ENCODE results near the gene GARIN3. TPM values are rescaled to one million over a fixed set of nuclear protein-coding genes. Genes with fewer than 3 reads are reported as not detected.
"Not testable (repeated sequence)": the region's sequence is repeated elsewhere in the genome, so short reads cannot be mapped to it uniquely, and the experiment has no call there.

Gene GARIN3
- total and polyA plus RNA-seq, 2 donors (not counting 3 experiments of a cell fraction or from before 2014, with no cell fraction given) = not detected

DNA sequence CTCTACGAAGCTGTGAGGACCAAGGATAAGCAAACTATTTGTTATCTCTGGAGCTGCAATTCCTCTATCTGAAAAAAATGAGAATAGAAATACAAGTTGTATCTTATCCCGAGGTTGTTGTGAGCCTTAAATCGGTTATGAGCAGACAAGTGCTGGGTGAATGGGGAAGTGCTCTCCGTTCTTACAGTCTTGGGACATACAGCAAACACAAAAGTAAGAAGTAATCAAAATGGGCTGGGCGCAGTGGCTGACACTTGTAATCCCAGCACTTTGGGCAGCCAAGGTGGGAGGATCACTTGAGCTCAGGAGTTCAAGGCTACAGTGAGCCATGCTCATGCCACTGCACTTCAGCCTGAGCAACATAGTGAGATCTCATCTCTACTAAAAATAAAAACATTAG is 46.2 kb upstream of the GARIN3 start:
- TF ChIP-seq JUN (IDR thresholded peaks at IDR 0.05; ENCODE audit: borderline replicate concordance, insufficient read depth, insufficient read length, low read depth) (no peak), MAX (IDR thresholded peaks at IDR 0.05; ENCODE audit: insufficient read depth, insufficient read length) (no peak), FOS (IDR thresholded peaks at IDR 0.05; ENCODE audit: borderline replicate concordance, insufficient read depth, low read length) (no peak)
- Histone ChIP-seq H3K4me3 (replicated peaks in 1 of 3; ENCODE audit: insufficient read depth in 1 of 3, low read depth in 1 of 3, low read length in 3 of 3) (no peak overlapping the region), H3K36me3 (ENCODE audit: control insufficient read depth in 2 of 2, extremely low read depth in 1 of 2, insufficient read depth in 2 of 2, low read length in 2 of 2) (no peaks in the 10 kb centered on the region), H3K9me1 (replicated peaks; ENCODE audit: control insufficient read depth, extremely low read depth, insufficient read depth, low read length) (no peaks in the 10 kb centered on the region), H3K9ac (replicated peaks; ENCODE audit: extremely low read depth, insufficient read depth, low read length) (no peak overlapping the region), H3K27ac (ENCODE audit: insufficient read depth, low read depth, low read length) (no peak overlapping the region), H3K27me3 (ENCODE audit: control insufficient read depth in 2 of 2, insufficient read depth in 2 of 2, low read length in 2 of 2) (no peaks in the 10 kb centered on the region), H3K79me2 (ENCODE audit: control insufficient read depth, insufficient read depth, low read length) (no peaks in the 10 kb centered on the region), H3K4me2 (ENCODE audit: insufficient read depth, low read length) (no peak overlapping the region), H2AFZ (ENCODE audit: low read depth, low read length) (no peak overlapping the region), H3K9me3 (replicated peaks; ENCODE audit: control insufficient read depth, insufficient read depth, low read length) (no peaks in the 10 kb centered on the region), H3K4me1 (ENCODE audit: control insufficient read depth, extremely low read depth, insufficient read depth, low read length) (no peaks in the 10 kb centered on the region), H4K20me1 (replicated peaks; ENCODE audit: control insufficient read depth, extremely low read depth, insufficient read depth, low read length) (no peaks in the 10 kb centered on the region)
- BruUV-seq (replicated peaks) = no TSS peak
- dilution Hi-C loops (cut with MboI; ENCODE audit: extremely low pct_ligation_motif_present, low sequenced_read_pairs) = no loop called here
- intact Hi-C loops (cut with micrococcal nuclease) = no loop called here
- CTCF ChIA-PET = no interaction called here
- FAIRE-seq (no peak), DNase-seq (ENCODE audit: low read depth, low spot score) (no peak)
- POLR2A ChIA-PET = no interaction called here

DNA sequence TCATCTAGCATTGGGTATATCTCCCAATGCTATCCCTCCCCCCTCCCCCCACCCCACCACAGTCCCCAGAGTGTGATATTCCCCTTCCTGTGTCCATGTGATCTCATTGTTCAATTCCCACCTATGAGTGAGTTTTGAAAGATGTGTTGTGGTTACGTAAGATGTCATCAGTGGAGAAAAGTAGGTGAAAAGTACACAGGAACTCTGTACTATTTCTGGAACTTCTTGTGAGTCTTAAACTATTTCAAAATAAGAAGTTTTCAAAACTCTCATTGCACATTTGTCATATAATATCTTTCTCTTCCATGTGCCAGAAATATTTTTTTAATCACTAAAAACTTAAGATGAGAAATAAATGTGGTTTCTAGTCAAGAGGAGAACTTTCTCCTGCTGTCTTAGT is 44.6 kb upstream of the GARIN3 start:
- H3K27me3 ChIP-seq (ENCODE audit: control insufficient read depth in 2 of 2, insufficient read depth in 2 of 2, low read length in 2 of 2); FAIRE-seq; H2AFZ ChIP-seq (ENCODE audit: low read depth, low read length); BruUV-seq (replicated peaks); H3K36me3 ChIP-seq (ENCODE audit: control insufficient read depth in 2 of 2, extremely low read depth in 1 of 2, insufficient read depth in 2 of 2, low read length in 2 of 2); intact Hi-C loops (cut with micrococcal nuclease); H3K27ac ChIP-seq (ENCODE audit: insufficient read depth, low read depth, low read length); H4K20me1 ChIP-seq (replicated peaks; ENCODE audit: control insufficient read depth, extremely low read depth, insufficient read depth, low read length); CTCF ChIA-PET; H3K4me2 ChIP-seq (ENCODE audit: insufficient read depth, low read length); DNase-seq (ENCODE audit: low read depth, low spot score); H3K9me3 ChIP-seq (replicated peaks; ENCODE audit: control insufficient read depth, insufficient read depth, low read length); H3K4me1 ChIP-seq (ENCODE audit: control insufficient read depth, extremely low read depth, insufficient read depth, low read length); POLR2A ChIA-PET; H3K79me2 ChIP-seq (ENCODE audit: control insufficient read depth, insufficient read depth, low read length); dilution Hi-C loops (cut with MboI; ENCODE audit: extremely low pct_ligation_motif_present, low sequenced_read_pairs); H3K4me3 ChIP-seq (replicated peaks in 1 of 3; ENCODE audit: insufficient read depth in 1 of 3, low read depth in 1 of 3, low read length in 3 of 3); H3K9ac ChIP-seq (replicated peaks; ENCODE audit: extremely low read depth, insufficient read depth, low read length); H3K9me1 ChIP-seq (replicated peaks; ENCODE audit: control insufficient read depth, extremely low read depth, insufficient read depth, low read length): not testable (repeated sequence)
